Measurements from ENCODE around the gene TSPAN11. TPM values are rescaled to one million over a fixed set of nuclear protein-coding genes. Genes with fewer than 3 reads are reported as not detected.

Gene TSPAN11
- total RNA-seq, 1 experiment from 2014 or later, result not detected

GRCh38 chr12:30991466-30991865 is 64.9 kb downstream of the TSPAN11 start:
- no peak overlapping the region for H3K27ac ChIP-seq (ENCODE audit: low read length)
- ATAC-seq (no peak), DNase-seq (ENCODE audit: low read depth, low spot score) (no peak)
- in situ Hi-C loops (cut with HindIII; ENCODE audit: low pct_unique_long_range_greater_than_20kb, low sequenced_read_pairs) (no loop called here), intact Hi-C loops (cut with micrococcal nuclease; ENCODE audit: unreplicated experiment) (no loop called here)
- no TSS peak for BruUV-seq (replicated peaks)
- no peak overlapping the region for H3K4me3 ChIP-seq (ENCODE audit: low read depth in 2 of 2, low read length in 2 of 2)
- no peaks in the 10 kb centered on the region for H3K27me3 ChIP-seq (ENCODE audit: control insufficient read depth, insufficient read depth, low read length)
- no peaks in the 10 kb centered on the region for H3K4me1 ChIP-seq (ENCODE audit: control insufficient read depth, insufficient read depth, low read length)
- no peaks in the 10 kb centered on the region for H3K36me3 ChIP-seq (ENCODE audit: control insufficient read depth, insufficient read depth, low read length)
- CTCF ChIA-PET, result interaction anchor here (0.6 kb wide), 1 partner anchor 143 kb away, joined by 3 read pairs; no protein-coding TSS in a partner anchor
- POLR2A ChIA-PET, result no interaction called here
- TF ChIP-seq CTCF (IDR thresholded peaks at IDR 0.05) (no peak), REST (IDR thresholded peaks at IDR 0.05; ENCODE audit: insufficient read depth in 1 of 2, low read depth in 2 of 2, low read length in 1 of 2) (no peak), TCF7L2 (IDR thresholded peaks at IDR 0.05; ENCODE audit: low read depth, low read length) (no peak), POLR2AphosphoS5 (IDR thresholded peaks at IDR 0.05; ENCODE audit: low read depth, low read length) (no peak), SIN3A (IDR thresholded peaks at IDR 0.05; ENCODE audit: borderline replicate concordance, insufficient read depth, low read depth, low read length) (no peak)
- H3K9me3 ChIP-seq (ENCODE audit: control insufficient read depth, insufficient read depth, low read depth, low read length), result no peaks in the 10 kb centered on the region

- no peak overlapping the region for H3K27ac ChIP-seq (ENCODE audit: low read length)
- in situ Hi-C loops (cut with HindIII; ENCODE audit: low pct_unique_long_range_greater_than_20kb, low sequenced_read_pairs) (no loop called here), intact Hi-C loops (cut with micrococcal nuclease; ENCODE audit: unreplicated experiment) (no loop called here)
- no peaks in the 10 kb centered on the region for H3K36me3 ChIP-seq (ENCODE audit: control insufficient read depth, insufficient read depth, low read length)
- ATAC-seq (no peak), DNase-seq (ENCODE audit: low read depth, low spot score) (no peak)
- no peaks in the 10 kb centered on the region for H3K27me3 ChIP-seq (ENCODE audit: control insufficient read depth, insufficient read depth, low read length)
- BruUV-seq (replicated peaks), result no TSS peak
- no peak overlapping the region for H3K4me3 ChIP-seq (ENCODE audit: low read depth in 2 of 2, low read length in 2 of 2)
- H3K4me1 ChIP-seq (ENCODE audit: control insufficient read depth, insufficient read depth, low read length), result no peaks in the 10 kb centered on the region
- TF ChIP-seq CTCF (IDR thresholded peaks at IDR 0.05), result no peak
- TF ChIP-seq TCF7L2 (IDR thresholded peaks at IDR 0.05; ENCODE audit: low read depth, low read length), result no peak
- no peak for TF ChIP-seq SIN3A (IDR thresholded peaks at IDR 0.05; ENCODE audit: borderline replicate concordance, insufficient read depth, low read depth, low read length)
- no peak for TF ChIP-seq POLR2AphosphoS5 (IDR thresholded peaks at IDR 0.05; ENCODE audit: low read depth, low read length)
- TF ChIP-seq REST (IDR thresholded peaks at IDR 0.05; ENCODE audit: insufficient read depth in 1 of 2, low read depth in 2 of 2, low read length in 1 of 2), result no peak
- ChIA-PET POLR2A (no interaction called here), CTCF (no interaction called here)
- no peaks in the 10 kb centered on the region for H3K9me3 ChIP-seq (ENCODE audit: control insufficient read depth, insufficient read depth, low read depth, low read length)
Measured at GRCh38 chr12:30992381-30992780, 65.8 kb downstream of the TSPAN11 start.
